ENCODE data around the gene ZCCHC4.

Gene ZCCHC4

DNA sequence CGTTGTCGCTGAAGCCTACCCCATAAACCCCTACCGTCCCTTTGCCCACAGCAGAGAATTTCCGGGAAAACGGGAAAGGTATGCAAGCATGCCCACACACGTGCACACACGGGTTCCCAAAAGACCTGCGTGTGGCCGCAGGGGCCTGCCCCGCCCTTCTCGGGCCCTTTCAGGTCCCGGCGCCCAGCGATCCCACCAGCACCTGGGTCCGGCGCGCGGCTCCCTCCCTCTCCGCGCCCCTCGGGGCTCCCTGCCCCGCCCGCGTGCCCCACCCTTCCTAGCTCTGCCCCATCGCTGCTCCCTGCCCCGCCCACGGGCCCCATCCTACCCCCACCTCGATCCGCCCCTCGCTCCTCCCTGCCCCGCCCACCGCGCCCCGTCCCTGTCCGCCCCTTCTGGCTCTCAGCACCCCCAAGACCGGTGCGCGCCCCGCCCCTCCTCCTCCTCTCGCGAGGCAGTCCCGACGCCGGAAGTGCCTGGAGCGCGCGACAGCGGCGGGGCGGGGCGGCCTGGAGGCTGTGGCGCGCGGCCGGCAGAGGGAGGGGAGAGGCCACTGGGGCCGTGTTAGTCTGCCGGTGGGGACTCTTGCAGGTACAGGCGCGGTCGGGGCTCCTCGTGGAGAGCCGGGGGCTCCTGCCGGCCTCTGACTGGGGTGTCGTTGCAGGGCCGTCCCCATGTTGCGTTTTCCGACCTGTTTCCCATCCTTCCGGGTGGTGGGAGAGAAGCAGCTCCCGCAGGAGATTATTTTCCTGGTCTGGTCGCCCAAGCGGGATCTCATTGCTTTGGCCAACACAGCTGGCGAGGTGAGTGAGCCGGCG lies 64.4 kb downstream of the ZCCHC4 start, which contains the start of gene ANAPC4:
Gene ANAPC4 (plus strand): TSS at position 510 of the 818 bp plus-strand sequence. CDS start 165 bp downstream, at position 675.
- peak; percentile 94 for DNase-seq (ENCODE audit: low spot score)
- Histone ChIP-seq H3K4me3 (peak within 1 kb of the TSS; percentile 81), H3K27ac (peak within 1 kb of the TSS; percentile 72 to 94)
- TF ChIP-seq, protein P1, sequence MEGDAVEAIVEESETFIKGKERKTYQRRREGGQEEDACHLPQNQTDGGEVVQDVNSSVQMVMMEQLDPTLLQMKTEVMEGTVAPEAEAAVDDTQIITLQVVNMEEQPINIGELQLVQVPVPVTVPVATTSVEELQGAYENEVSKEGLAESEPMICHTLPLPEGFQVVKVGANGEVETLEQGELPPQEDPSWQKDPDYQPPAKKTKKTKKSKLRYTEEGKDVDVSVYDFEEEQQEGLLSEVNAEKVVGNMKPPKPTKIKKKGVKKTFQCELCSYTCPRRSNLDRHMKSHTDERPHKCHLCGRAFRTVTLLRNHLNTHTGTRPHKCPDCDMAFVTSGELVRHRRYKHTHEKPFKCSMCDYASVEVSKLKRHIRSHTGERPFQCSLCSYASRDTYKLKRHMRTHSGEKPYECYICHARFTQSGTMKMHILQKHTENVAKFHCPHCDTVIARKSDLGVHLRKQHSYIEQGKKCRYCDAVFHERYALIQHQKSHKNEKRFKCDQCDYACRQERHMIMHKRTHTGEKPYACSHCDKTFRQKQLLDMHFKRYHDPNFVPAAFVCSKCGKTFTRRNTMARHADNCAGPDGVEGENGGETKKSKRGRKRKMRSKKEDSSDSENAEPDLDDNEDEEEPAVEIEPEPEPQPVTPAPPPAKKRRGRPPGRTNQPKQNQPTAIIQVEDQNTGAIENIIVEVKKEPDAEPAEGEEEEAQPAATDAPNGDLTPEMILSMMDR (IDR thresholded peaks at IDR 0.05): no peak

GRCh38 chr4:25377572-25378436 lies 65.2 kb downstream of the ZCCHC4 start:
- no peak for DNase-seq (ENCODE audit: low spot score)
- TF ChIP-seq, protein P1 (IDR thresholded peaks at IDR 0.05): no peak
- Histone ChIP-seq H3K4me3 (peak overlapping the region; percentile 81), H3K27ac (peak overlapping the region; percentile 72 to 94)

- Histone ChIP-seq H3K27ac (no peak overlapping the region), H3K4me3 (peak overlapping the region; percentile 81)
- no peak for DNase-seq (ENCODE audit: low spot score)
- TF ChIP-seq, protein P1 (IDR thresholded peaks at IDR 0.05): no peak
Observed at GRCh38 chr4:25378437-25378743, 65.8 kb downstream of the ZCCHC4 start.

DNA sequence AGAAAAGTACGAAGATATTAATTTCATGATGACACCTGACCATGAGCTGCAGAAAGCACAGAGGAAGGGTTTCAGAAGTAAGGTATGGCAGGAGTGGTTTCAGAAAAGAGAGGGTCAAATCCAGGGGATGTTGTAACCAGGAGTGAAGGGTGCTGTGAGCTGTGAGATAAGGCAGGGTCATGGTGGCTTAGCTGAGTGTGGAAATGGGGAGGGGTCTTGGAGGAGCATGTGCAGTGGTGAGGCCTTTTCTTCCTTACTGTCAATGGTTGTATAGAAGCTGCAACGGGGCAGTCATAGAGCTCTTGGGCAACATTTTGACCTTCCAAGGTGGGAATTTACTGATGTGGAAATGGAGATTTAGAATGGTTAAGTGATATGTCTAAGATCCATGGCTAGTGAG lies 67.0 kb downstream of the ZCCHC4 start:
- no peak for DNase-seq (ENCODE audit: low spot score)
- H3K4me3 ChIP-seq: no peak overlapping the region
- TF ChIP-seq, protein P1 (IDR thresholded peaks at IDR 0.05): no peak
- no peak overlapping the region for H3K27ac ChIP-seq

- no peak overlapping the region for H3K4me3 ChIP-seq
- no peak overlapping the region for H3K27ac ChIP-seq
- TF ChIP-seq, protein P1 (IDR thresholded peaks at IDR 0.05): no peak
- DNase-seq (ENCODE audit: low spot score): no peak
Observed at GRCh38 chr4:25383647-25384046, 71.1 kb downstream of the ZCCHC4 start.

DNA sequence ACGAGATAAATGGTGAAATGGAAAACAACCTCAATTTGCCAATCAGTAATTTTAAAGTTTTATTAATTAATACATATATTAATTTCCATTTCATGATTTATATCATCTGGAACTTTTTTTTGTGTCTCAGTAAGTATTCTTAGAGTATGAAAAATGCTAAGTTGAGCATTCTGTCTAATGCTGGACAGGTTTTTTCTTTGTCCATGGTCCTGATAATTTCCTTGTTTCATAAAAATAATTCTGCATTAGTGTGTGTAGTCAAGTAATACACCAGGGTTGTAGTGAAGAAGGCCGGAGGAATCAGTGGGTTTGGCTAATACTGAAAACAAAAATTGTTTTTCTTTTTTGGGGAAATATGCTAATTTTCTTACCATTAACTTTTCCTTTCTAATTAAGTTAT lies 74.4 kb downstream of the ZCCHC4 start:
- Histone ChIP-seq H3K27ac (no peak overlapping the region), H3K4me3 (no peak overlapping the region)
- DNase-seq (ENCODE audit: low spot score): no peak
- TF ChIP-seq, protein P1 (IDR thresholded peaks at IDR 0.05): no peak
